MM.1S (cell line): ENCODE measurements around the gene CTU1.

Experiments
- DNase-seq: peaks from one replicate; pipeline ENCODE4 v3.0.0-alpha.2; 2015
- H2AFZ ChIP-seq: fragments of 300-600 bp; sonication (generic); 2 replicates; pipeline ENCODE4 v1.6.0; 2016; ENCODE audit warnings: antibody characterized with exemption, low read length
- H3F3A ChIP-seq: fragments of 300-600 bp; sonication (generic); 2 replicates; pipeline ENCODE4 v1.6.1; 2016; ENCODE audit warnings: mild to moderate bottlenecking, antibody characterized with exemption, low read length, moderate library complexity, mixed read lengths; ENCODE audit not compliant: insufficient read depth
- H3K27ac ChIP-seq: fragments of 300-600 bp; sonication (generic); 2 replicates; pipeline ENCODE4 v1.5.1; 2016; ENCODE audit warnings: mild to moderate bottlenecking, low read length
- H3K27me3 ChIP-seq: fragments of 300-600 bp; sonication (generic); replicated peaks from 2 replicates; pipeline ENCODE4 v1.6.0; 2016; ENCODE audit warnings: low read length; ENCODE audit not compliant: insufficient read depth
- H3K36me3 ChIP-seq: fragments of 300-600 bp; sonication (generic); replicated peaks from 2 replicates; pipeline ENCODE4 v1.6.1; 2016; ENCODE audit warnings: mild to moderate bottlenecking, low read length, mixed read lengths; ENCODE audit not compliant: insufficient read depth
- H3K4me1 ChIP-seq: fragments of 300-600 bp; sonication (generic); 2 replicates; pipeline ENCODE4 v1.6.1; 2016; ENCODE audit warnings: low read length, mixed read lengths
- H3K4me2 ChIP-seq: fragments of 300-600 bp; sonication (generic); 2 replicates; pipeline ENCODE4 v1.6.0; 2016; ENCODE audit warnings: low read depth, low read length
- H3K4me3 ChIP-seq: fragments of 300-600 bp; sonication (generic); 2 replicates; pipeline ENCODE4 v1.5.1; 2016; ENCODE audit warnings: low read length, mixed read lengths
- H3K79me2 ChIP-seq: fragments of 300-600 bp; sonication (generic); 2 replicates; pipeline ENCODE4 v1.6.1; 2016; ENCODE audit warnings: mixed run types, low read length, mixed read lengths
- H3K9ac ChIP-seq: fragments of 300-600 bp; sonication (generic); 2 replicates; pipeline ENCODE4 v1.6.1; 2016; ENCODE audit warnings: low read length, mixed read lengths
- H3K9me2 ChIP-seq: fragments of 300-600 bp; sonication (generic); replicated peaks from 2 replicates; pipeline ENCODE4 v1.6.1; 2016; ENCODE audit warnings: mild to moderate bottlenecking, low read length, mixed read lengths; ENCODE audit not compliant: insufficient read depth
- H3K9me3 ChIP-seq: fragments of 300-600 bp; sonication (generic); replicated peaks from 2 replicates; pipeline ENCODE4 v1.6.1; 2016; ENCODE audit warnings: mild to moderate bottlenecking, low read length, mixed read lengths; ENCODE audit not compliant: insufficient read depth
- H4K20me1 ChIP-seq: fragments of 300-600 bp; sonication (generic); 2 replicates; pipeline ENCODE4 v1.6.1; 2016; ENCODE audit warnings: mild to moderate bottlenecking, low read length, moderate library complexity, mixed read lengths; ENCODE audit not compliant: insufficient read depth
- CTCF ChIP-seq: fragments of 300-600 bp; sonication (generic); IDR thresholded peaks from 2 replicates; pipeline ENCODE4 v1.5.1; 2016; ENCODE audit warnings: antibody characterized with exemption, low read length, mixed read lengths
- EZH2 ChIP-seq: fragments of 300-600 bp; sonication (generic); optimal IDR thresholded peaks from 2 replicates; pipeline ENCODE3; 2017; ENCODE audit warnings: low read depth, mild to moderate bottlenecking, antibody characterized with exemption, low read length, mixed read lengths
- EZH2phosphoT487 ChIP-seq: fragments of 300-600 bp; sonication (generic); IDR thresholded peaks from 2 replicates; pipeline ENCODE4 v1.6.1; 2018; ENCODE audit warnings: antibody characterized with exemption, low read length

Gene CTU1

DNA sequence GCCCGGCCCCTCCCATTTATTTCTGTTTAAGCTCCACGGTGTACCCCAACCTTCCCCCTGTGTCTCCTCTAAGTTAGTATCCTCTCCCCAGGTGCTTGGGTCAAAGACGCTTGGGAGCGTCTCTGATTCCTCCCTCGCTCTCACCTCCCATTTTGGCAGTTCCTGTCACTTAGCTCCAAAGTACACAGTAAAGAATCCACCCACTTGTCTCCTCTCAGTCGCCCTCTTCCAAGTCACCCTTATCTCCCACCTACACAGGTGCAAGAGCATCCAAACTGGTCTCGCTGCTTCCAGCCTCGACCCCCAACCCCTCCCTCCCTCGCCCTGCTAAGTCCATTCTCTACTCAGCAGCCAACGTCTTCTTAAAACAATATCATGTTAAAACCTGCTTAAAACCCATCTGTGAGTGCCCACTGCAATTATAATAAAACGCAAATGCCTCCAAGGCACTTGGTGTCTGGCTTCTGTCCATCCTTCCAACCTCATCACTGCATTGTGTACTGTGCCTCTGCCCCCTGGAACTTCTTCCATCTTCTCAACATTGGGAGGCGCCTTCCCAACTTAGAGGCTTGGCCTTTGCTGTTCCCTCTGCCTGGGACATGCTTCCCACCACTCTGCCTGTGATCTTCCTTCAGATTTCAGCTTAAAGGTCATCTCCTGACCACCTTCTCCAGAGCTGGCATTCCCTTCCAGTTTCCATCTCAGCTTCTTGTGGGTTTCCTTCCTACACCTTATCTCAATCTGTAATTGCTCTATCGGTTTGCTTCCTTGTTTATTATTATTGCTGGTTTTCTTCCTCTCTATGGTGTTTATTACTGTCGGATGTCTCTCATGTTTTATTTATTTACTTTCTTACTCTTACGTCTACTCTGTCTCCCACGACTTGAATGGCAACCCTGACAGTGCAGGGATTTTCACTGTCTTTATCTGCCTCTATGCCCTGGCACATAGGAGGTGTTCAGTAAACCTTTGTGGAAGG, 16.0 kb downstream of the CTU1 start:
- Histone ChIP-seq H3K9ac (no peak overlapping the region), H3K4me3 (no peak overlapping the region), H2AFZ (no peak overlapping the region), H3K27ac (no peak overlapping the region), H3K79me2 (no peaks in the 10 kb centered on the region), H3K4me2 (no peak overlapping the region), H3K9me3 (no peaks in the 10 kb centered on the region), H3K36me3 (no peaks in the 10 kb centered on the region), H4K20me1 (no peaks in the 10 kb centered on the region), H3K4me1 (no peaks in the 10 kb centered on the region), H3F3A (no peaks in the 10 kb centered on the region), H3K9me2 (no peaks in the 10 kb centered on the region), H3K27me3 (no peaks in the 10 kb centered on the region)
- no peak for DNase-seq
- TF ChIP-seq EZH2 (no peak), CTCF (no peak), EZH2phosphoT487 (no peak)

GRCh38 chr19:51091126-51091525, 17.1 kb downstream of the CTU1 start:
- no peak overlapping the region for H3K4me3 ChIP-seq
- H3K27me3 ChIP-seq, result no peaks in the 10 kb centered on the region
- DNase-seq, result no peak
- no peak for TF ChIP-seq EZH2phosphoT487
- no peak for TF ChIP-seq EZH2
- TF ChIP-seq CTCF, result no peak
- H3K36me3 ChIP-seq, result no peaks in the 10 kb centered on the region
- no peak overlapping the region for H3K4me2 ChIP-seq
- no peaks in the 10 kb centered on the region for H3K9me2 ChIP-seq
- H3K4me1 ChIP-seq, result no peaks in the 10 kb centered on the region
- no peaks in the 10 kb centered on the region for H4K20me1 ChIP-seq
- no peak overlapping the region for H2AFZ ChIP-seq
- no peaks in the 10 kb centered on the region for H3F3A ChIP-seq
- H3K9me3 ChIP-seq, result no peaks in the 10 kb centered on the region
- H3K27ac ChIP-seq, result no peak overlapping the region
- no peaks in the 10 kb centered on the region for H3K79me2 ChIP-seq
- H3K9ac ChIP-seq, result no peak overlapping the region

- H3K9ac ChIP-seq, result no peak overlapping the region
- no peak for DNase-seq
- TF ChIP-seq EZH2, result no peak
- no peak for TF ChIP-seq EZH2phosphoT487
- H3K4me1 ChIP-seq, result no peaks in the 10 kb centered on the region
- H4K20me1 ChIP-seq, result no peaks in the 10 kb centered on the region
- H3F3A ChIP-seq, result no peaks in the 10 kb centered on the region
- H3K9me2 ChIP-seq, result no peaks in the 10 kb centered on the region
- no peak overlapping the region for H3K27ac ChIP-seq
- H2AFZ ChIP-seq, result no peak overlapping the region
- H3K4me3 ChIP-seq, result no peak overlapping the region
- no peaks in the 10 kb centered on the region for H3K79me2 ChIP-seq
- no peaks in the 10 kb centered on the region for H3K36me3 ChIP-seq
- no peaks in the 10 kb centered on the region for H3K27me3 ChIP-seq
- H3K9me3 ChIP-seq, result no peaks in the 10 kb centered on the region
- no peak overlapping the region for H3K4me2 ChIP-seq
Observed at GRCh38 chr19:51090471-51090870, 17.7 kb downstream of the CTU1 start.

DNA sequence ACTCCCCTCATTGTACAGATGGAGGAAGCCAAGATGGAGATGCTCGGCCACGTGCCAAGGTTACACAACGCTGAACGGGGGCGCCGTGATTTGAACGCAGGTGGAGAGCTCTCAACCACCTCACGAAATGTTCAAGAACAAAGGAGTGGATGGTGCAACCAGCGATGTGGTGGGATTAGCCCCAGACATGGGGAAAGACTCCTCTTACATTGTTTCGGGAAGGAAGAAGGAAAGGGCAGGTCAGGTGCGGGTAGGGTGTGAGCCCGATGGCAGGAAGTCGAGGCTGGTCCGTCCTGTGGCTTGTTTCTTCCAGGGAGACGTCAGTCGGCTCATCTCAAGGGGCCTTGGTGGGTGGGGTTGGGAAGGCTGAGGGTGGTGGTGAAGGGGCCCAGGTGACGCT, 18.4 kb downstream of the CTU1 start:
- Histone ChIP-seq H3K9me2 (no peaks in the 10 kb centered on the region), H3K27ac (no peak overlapping the region), H3K4me2 (no peak overlapping the region), H4K20me1 (no peaks in the 10 kb centered on the region), H3K36me3 (no peaks in the 10 kb centered on the region), H3K4me1 (no peaks in the 10 kb centered on the region), H2AFZ (no peak overlapping the region), H3K9me3 (no peaks in the 10 kb centered on the region), H3K79me2 (no peaks in the 10 kb centered on the region), H3K9ac (no peak overlapping the region), H3K4me3 (no peak overlapping the region), H3F3A (no peaks in the 10 kb centered on the region), H3K27me3 (no peaks in the 10 kb centered on the region)
- no peak for TF ChIP-seq EZH2phosphoT487
- DNase-seq, result no peak
